ENCODE measurements around the gene LAX1. TPM values are rescaled to one million over a fixed set of nuclear protein-coding genes. Genes with fewer than 3 reads are reported as not detected.

LAX1 gene, protein sequence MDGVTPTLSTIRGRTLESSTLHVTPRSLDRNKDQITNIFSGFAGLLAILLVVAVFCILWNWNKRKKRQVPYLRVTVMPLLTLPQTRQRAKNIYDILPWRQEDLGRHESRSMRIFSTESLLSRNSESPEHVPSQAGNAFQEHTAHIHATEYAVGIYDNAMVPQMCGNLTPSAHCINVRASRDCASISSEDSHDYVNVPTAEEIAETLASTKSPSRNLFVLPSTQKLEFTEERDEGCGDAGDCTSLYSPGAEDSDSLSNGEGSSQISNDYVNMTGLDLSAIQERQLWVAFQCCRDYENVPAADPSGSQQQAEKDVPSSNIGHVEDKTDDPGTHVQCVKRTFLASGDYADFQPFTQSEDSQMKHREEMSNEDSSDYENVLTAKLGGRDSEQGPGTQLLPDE
- total RNA-seq (not detected in 2 replicates), polyA plus RNA-seq (not detected in 2 replicates)

DNA sequence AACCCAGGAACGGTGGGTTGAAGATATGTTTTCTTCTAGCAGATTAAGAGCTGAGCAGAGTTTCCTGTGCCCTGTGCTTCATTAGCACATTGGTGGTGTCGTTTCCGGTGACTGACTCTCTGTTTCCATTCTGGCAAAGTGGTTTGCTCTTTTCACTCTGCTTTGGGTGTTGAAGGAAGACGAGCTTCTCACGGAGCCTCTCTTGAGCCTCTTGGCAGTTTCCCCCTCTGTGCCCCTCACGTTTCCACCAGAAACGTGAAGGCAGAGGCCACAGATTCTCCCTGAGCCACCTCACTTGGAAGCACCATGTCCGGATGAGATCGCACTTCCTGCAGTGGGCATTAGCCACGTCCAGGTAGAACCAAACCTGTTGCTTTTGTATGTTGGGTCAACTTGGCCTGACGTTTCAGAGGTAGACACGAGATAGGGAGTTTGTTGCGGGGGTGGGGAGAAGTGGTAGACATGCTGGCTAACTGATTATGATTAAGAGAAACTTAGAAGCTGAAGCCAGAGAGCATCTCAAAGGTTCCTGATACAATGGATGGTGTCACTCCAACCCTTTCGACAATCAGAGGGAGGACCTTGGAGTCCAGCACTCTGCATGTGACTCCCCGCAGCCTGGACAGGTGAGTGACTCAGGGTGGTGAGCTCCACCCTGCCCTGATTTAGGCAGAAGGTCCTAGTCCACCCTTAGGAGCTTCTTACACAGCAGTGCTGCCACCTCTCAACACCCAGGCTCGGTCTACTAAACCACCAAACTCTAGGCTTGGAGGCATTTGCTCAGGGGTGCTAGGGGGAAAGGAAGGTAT, at the start of gene LAX1:
TSS of gene LAX1 (plus strand) at position 155 of the 809 bp plus-strand sequence. CDS start at position 538, 383 bp downstream.
- no peak for TF ChIP-seq EZH2 (IDR thresholded peaks at IDR 0.05; ENCODE audit: borderline replicate concordance)
- TF ChIP-seq, protein P1, sequence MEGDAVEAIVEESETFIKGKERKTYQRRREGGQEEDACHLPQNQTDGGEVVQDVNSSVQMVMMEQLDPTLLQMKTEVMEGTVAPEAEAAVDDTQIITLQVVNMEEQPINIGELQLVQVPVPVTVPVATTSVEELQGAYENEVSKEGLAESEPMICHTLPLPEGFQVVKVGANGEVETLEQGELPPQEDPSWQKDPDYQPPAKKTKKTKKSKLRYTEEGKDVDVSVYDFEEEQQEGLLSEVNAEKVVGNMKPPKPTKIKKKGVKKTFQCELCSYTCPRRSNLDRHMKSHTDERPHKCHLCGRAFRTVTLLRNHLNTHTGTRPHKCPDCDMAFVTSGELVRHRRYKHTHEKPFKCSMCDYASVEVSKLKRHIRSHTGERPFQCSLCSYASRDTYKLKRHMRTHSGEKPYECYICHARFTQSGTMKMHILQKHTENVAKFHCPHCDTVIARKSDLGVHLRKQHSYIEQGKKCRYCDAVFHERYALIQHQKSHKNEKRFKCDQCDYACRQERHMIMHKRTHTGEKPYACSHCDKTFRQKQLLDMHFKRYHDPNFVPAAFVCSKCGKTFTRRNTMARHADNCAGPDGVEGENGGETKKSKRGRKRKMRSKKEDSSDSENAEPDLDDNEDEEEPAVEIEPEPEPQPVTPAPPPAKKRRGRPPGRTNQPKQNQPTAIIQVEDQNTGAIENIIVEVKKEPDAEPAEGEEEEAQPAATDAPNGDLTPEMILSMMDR (IDR thresholded peaks at IDR 0.05; ENCODE audit: poor library complexity), result no peak
- no peak for TF ChIP-seq EZH2phosphoT487 (IDR thresholded peaks at IDR 0.05; ENCODE audit: low read depth, severe bottlenecking, unreplicated experiment)
- no peaks in the 10 kb centered on the region for H3K9me2 ChIP-seq (replicated peaks; ENCODE audit: insufficient read depth)
- H3K79me2 ChIP-seq, result no peaks in the 10 kb centered on the region
- H4K20me1 ChIP-seq (ENCODE audit: insufficient read depth, poor library complexity, severe bottlenecking), result no peaks in the 10 kb centered on the region
- no peak within 1 kb of the TSS for H2AFZ ChIP-seq
- no peak within 1 kb of the TSS for H3K4me3 ChIP-seq
- H3K4me2 ChIP-seq, result no peak within 1 kb of the TSS
- H3K4me1 ChIP-seq (ENCODE audit: insufficient read depth), result peaks cover 6% of the 10 kb centered on the region
- 80% methylated on average over 16 of the region's 16 CpGs for WGBS (ENCODE audit: low lambda C conversion rate, missing lambda C conversion rate)
- no peak within 1 kb of the TSS for H3K27ac ChIP-seq
- no peak for DNase-seq (ENCODE audit: low spot score)
- no peaks in the 10 kb centered on the region for H3K27me3 ChIP-seq
- H3K9me3 ChIP-seq (ENCODE audit: low read depth), result no peaks in the 10 kb centered on the region
- H3K36me3 ChIP-seq (replicated peaks; ENCODE audit: insufficient read depth, low read depth), result no peaks in the 10 kb centered on the region

DNA sequence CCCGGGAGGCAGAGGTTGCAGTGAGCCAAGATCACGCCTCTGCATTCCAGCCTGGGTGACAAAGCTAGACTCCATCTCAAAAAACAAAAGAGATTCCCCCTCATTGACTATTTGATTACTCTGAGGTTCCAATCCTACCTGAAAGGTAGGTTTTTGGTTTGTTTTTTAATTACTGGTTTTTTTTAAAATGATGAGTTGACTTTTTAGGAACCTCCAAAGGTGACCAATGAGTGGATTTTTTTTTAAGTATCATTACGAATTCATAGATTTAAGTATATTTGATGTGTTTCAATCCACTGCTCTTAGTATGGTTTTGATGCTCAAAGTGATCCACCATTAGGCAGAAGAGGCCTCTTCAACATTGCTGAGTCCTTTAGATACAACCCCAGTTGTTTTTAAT, 47.9 kb upstream of the LAX1 start:
- no peaks in the 10 kb centered on the region for H3K27me3 ChIP-seq
- H3K9me3 ChIP-seq (ENCODE audit: low read depth), result no peaks in the 10 kb centered on the region
- no peak for DNase-seq (ENCODE audit: low spot score)
- H3K4me3 ChIP-seq, result no peak overlapping the region
- H3K4me1 ChIP-seq (ENCODE audit: insufficient read depth), result no peaks in the 10 kb centered on the region
- no peaks in the 10 kb centered on the region for H4K20me1 ChIP-seq (ENCODE audit: insufficient read depth, poor library complexity, severe bottlenecking)
- H3K9me2 ChIP-seq (replicated peaks; ENCODE audit: insufficient read depth), result no peaks in the 10 kb centered on the region
- H3K4me2 ChIP-seq, result no peak overlapping the region
- 100% methylated on average over 3 of the region's 3 CpGs for WGBS (ENCODE audit: low lambda C conversion rate, missing lambda C conversion rate)
- no peaks in the 10 kb centered on the region for H3K79me2 ChIP-seq
- H2AFZ ChIP-seq, result no peak overlapping the region
- H3K36me3 ChIP-seq (replicated peaks; ENCODE audit: insufficient read depth, low read depth), result no peaks in the 10 kb centered on the region
- H3K27ac ChIP-seq, result no peak overlapping the region
- TF ChIP-seq EZH2phosphoT487 (IDR thresholded peaks at IDR 0.05; ENCODE audit: low read depth, severe bottlenecking, unreplicated experiment) (no peak), EZH2 (IDR thresholded peaks at IDR 0.05; ENCODE audit: borderline replicate concordance) (no peak)
- TF ChIP-seq, protein P1 (IDR thresholded peaks at IDR 0.05; ENCODE audit: poor library complexity), result no peak

DNA sequence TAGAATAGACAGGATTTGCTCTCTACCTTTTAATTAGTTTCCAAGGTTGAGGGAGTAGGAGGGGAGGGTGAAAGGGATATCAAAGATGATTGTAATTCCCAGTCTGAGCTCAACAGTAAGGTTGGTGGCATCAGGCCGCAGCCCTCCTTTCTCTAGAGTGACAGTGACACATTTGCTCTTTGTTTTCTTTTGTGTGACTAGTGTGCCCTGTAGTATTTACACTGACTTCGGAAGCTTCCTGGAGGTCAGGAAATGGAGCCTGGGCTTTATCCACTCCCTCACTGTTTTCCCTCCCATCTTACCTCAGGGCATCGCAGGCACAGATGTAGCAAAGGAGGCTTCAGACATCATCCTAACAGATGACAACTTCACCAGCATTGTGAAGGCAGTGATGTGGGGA, 44.7 kb upstream of the LAX1 start:
- H4K20me1 ChIP-seq (ENCODE audit: insufficient read depth, poor library complexity, severe bottlenecking), result no peaks in the 10 kb centered on the region
- H3K4me3 ChIP-seq, result no peak overlapping the region
- H2AFZ ChIP-seq, result no peak overlapping the region
- H3K9me2 ChIP-seq (replicated peaks; ENCODE audit: insufficient read depth), result no peaks in the 10 kb centered on the region
- H3K27ac ChIP-seq, result no peak overlapping the region
- no peaks in the 10 kb centered on the region for H3K36me3 ChIP-seq (replicated peaks; ENCODE audit: insufficient read depth, low read depth)
- H3K79me2 ChIP-seq, result no peaks in the 10 kb centered on the region
- TF ChIP-seq EZH2phosphoT487 (IDR thresholded peaks at IDR 0.05; ENCODE audit: low read depth, severe bottlenecking, unreplicated experiment), result no peak
- TF ChIP-seq, protein P1 (IDR thresholded peaks at IDR 0.05; ENCODE audit: poor library complexity), result no peak
- TF ChIP-seq EZH2 (IDR thresholded peaks at IDR 0.05; ENCODE audit: borderline replicate concordance), result no peak
- no peaks in the 10 kb centered on the region for H3K9me3 ChIP-seq (ENCODE audit: low read depth)
- no peaks in the 10 kb centered on the region for H3K27me3 ChIP-seq
- DNase-seq (ENCODE audit: low spot score), result no peak
- 86% methylated on average over 3 of the region's 3 CpGs for WGBS (ENCODE audit: low lambda C conversion rate, missing lambda C conversion rate)
- no peak overlapping the region for H3K4me2 ChIP-seq
- H3K4me1 ChIP-seq (ENCODE audit: insufficient read depth), result no peaks in the 10 kb centered on the region

Data from hepatocyte (in vitro differentiated cells).